ENCODE data around the gene ZNF821.

GRCh38 chr16:71924710-71925109 is 40.7 kb upstream of the ZNF821 start:
- TF ChIP-seq EZH2 (IDR thresholded peaks at IDR 0.05) (no peak), POLR2AphosphoS5 (IDR thresholded peaks at IDR 0.05; ENCODE audit: borderline replicate concordance, low read depth, low read length) (no peak)

Data from SK-N-MC (cell line).